HL-60 (cell line): ENCODE results near the gene CD177.
"Not testable (repeated sequence)": the region's sequence is repeated elsewhere in the genome, so short reads cannot be mapped to it uniquely, and the experiment has no call there.

Source experiments
- DNase-seq, 2 experiments: peaks; one replicate each; pipeline ENCODE4 v3.0.0-alpha.2; 2010 to 2020; ENCODE audit warnings: low read depth in 1 of 2, low spot score in 1 of 2
- H3K27ac ChIP-seq: fragments of 250-450 bp; sonication (Bioruptor Pico); replicated peaks from 2 replicates; pipeline ENCODE4 v1.5.1; 2020; ENCODE audit warnings: mild to moderate bottlenecking, moderate library complexity
- H3K27me3 ChIP-seq: fragments of 250-450 bp; sonication (Bioruptor Pico); 2 replicates; pipeline ENCODE4 v1.5.1; 2021; ENCODE audit warnings: mild to moderate bottlenecking, moderate library complexity; ENCODE audit not compliant: insufficient read depth, poor library complexity, severe bottlenecking
- H3K4me3 ChIP-seq: replicated peaks from 2 replicates; pipeline ENCODE4 v1.5.1; 2011; ENCODE audit warnings: mild to moderate bottlenecking, control low read depth, low read length; ENCODE audit not compliant: insufficient read depth
- CTCF ChIP-seq: IDR thresholded peaks from one replicate; pipeline ENCODE4 v1.5.1; 2011; ENCODE audit warnings: low read length, control low read depth, inconsistent platforms; ENCODE audit not compliant: insufficient read depth
- GABPA ChIP-seq: IDR thresholded peaks from 2 replicates; pipeline ENCODE4 v1.6.1; 2012; ENCODE audit warnings: low read depth
- POLR2AphosphoS5 ChIP-seq: IDR thresholded peaks from 2 replicates; pipeline ENCODE4 v1.6.1; 2012; ENCODE audit warnings: low read depth
- REST ChIP-seq: IDR thresholded peaks from 2 replicates; pipeline ENCODE4 v1.6.1; 2012; ENCODE audit warnings: low read depth; ENCODE audit not compliant: insufficient replicate concordance
- SPI1 ChIP-seq: IDR thresholded peaks from 2 replicates; pipeline ENCODE4 v1.6.1; 2012; ENCODE audit warnings: low read depth, mild to moderate bottlenecking, borderline replicate concordance

Gene CD177

GRCh38 chr19:43351998-43352746 is 1.3 kb upstream of the CD177 start:
- no peak for TF ChIP-seq CTCF
- no peak for TF ChIP-seq REST
- TF ChIP-seq GABPA: no peak
- TF ChIP-seq SPI1: no peak
- Histone ChIP-seq H3K27me3 (no peaks in the 10 kb centered on the region), H3K27ac (no peak overlapping the region), H3K4me3 (no peak overlapping the region)
- DNase-seq: no peak

GRCh38 chr19:43354305-43354627 is 780 bp downstream of the CD177 start:
- Histone ChIP-seq H3K4me3 (no peak overlapping the region), H3K27me3 (no peaks in the 10 kb centered on the region), H3K27ac (no peak overlapping the region)
- TF ChIP-seq REST: no peak
- TF ChIP-seq CTCF: no peak
- no peak for TF ChIP-seq SPI1
- TF ChIP-seq POLR2AphosphoS5: no peak
- no peak for TF ChIP-seq GABPA
- no peak for DNase-seq

- not testable (repeated sequence) for H3K27ac ChIP-seq, DNase-seq, H3K27me3 ChIP-seq, H3K4me3 ChIP-seq
Observed at GRCh38 chr19:43356749-43357148, 3.3 kb downstream of the CD177 start.

GRCh38 chr19:43362179-43362578 is 8.7 kb downstream of the CD177 start:
- no peak for DNase-seq

More at GRCh38 chr19:43362179-43362578, 8.7 kb downstream of the CD177 start:
- no peak overlapping the region for H3K27ac ChIP-seq
- no peaks in the 10 kb centered on the region for H3K27me3 ChIP-seq
- H3K4me3 ChIP-seq: no peak overlapping the region
- no peak for TF ChIP-seq GABPA
- no peak for TF ChIP-seq POLR2AphosphoS5
- TF ChIP-seq CTCF: no peak
- no peak for TF ChIP-seq REST
- TF ChIP-seq SPI1: no peak
